ENCODE results near the gene NUTM2A. TPM values are rescaled to one million over a fixed set of nuclear protein-coding genes. Genes with fewer than 3 reads are reported as not detected.
"Not testable (repeated sequence)": the region's sequence is repeated elsewhere in the genome, so short reads cannot be mapped to it uniquely, and the experiment has no call there.

NUTM2A gene
- total and polyA plus RNA-seq, 2 donors (not counting 1 experiment from before 2014, with no cell fraction given), result 0.88 to 0.96 TPM

DNA sequence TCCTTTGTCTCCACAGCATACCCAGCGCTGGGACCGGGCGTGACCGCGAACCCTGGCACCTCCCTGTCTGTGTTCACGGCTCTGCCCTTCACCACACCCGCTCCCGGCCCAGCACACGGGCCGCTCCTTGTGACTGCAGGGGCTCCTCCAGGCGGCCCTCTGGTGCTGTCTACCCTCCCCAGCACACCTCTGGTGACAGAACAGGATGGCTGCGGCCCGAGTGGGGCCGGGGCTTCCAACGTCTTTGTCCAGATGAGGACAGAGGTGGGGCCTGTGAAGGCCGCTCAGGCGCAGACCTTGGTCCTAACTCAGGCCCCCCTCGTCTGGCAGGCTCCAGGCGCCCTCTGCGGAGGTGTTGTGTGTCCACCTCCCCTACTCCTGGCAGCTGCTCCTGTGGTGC, 3.0 kb downstream of the NUTM2A start:
- H3K4me1 ChIP-seq (ENCODE audit: control insufficient read depth in 2 of 2, insufficient read depth in 2 of 2, low read length in 2 of 2); H3K4me3 Mint-ChIP-seq; H2AFZ ChIP-seq (ENCODE audit: insufficient read depth, low read depth, low read length, poor library complexity, severe bottlenecking); H3K4me2 ChIP-seq (replicated peaks; ENCODE audit: low read depth, low read length, poor library complexity, severe bottlenecking); H3K9me3 ChIP-seq (ENCODE audit: control extremely low read depth in 1 of 3, control insufficient read depth in 2 of 3, insufficient read depth in 1 of 3, low read length in 2 of 3); ATAC-seq (ENCODE audit: low read depth); H3K36me3 ChIP-seq (replicated peaks in 1 of 2; ENCODE audit: control extremely low read depth in 1 of 2, control insufficient read depth in 1 of 2, extremely low read depth in 1 of 2, insufficient read depth in 2 of 2, low read length in 1 of 2); H3K27ac Mint-ChIP-seq; CTCF ChIA-PET; H3K4me1 Mint-ChIP-seq; H4K20me1 ChIP-seq (ENCODE audit: control insufficient read depth, insufficient read depth, low read length, poor library complexity, severe bottlenecking); H3K9ac ChIP-seq (ENCODE audit: low read length); DNase-seq; H3K27me3 Mint-ChIP-seq; POLR2A ChIA-PET; H3K27ac ChIP-seq (ENCODE audit: low read length in 2 of 2); H3K4me3 ChIP-seq (ENCODE audit: control extremely low read depth in 1 of 5, extremely low read depth in 1 of 5, insufficient read depth in 1 of 5, low read depth in 2 of 5, low read length in 4 of 5); H3K79me2 ChIP-seq (ENCODE audit: control insufficient read depth, insufficient read depth, low read length); H3K27me3 ChIP-seq (replicated peaks in 1 of 4; ENCODE audit: control extremely low read depth in 1 of 4, control insufficient read depth in 3 of 4, insufficient read depth in 4 of 4, low read length in 3 of 4); H3K9me3 Mint-ChIP-seq (ENCODE audit: insufficient read depth); intact Hi-C loops (cut with micrococcal nuclease): not testable (repeated sequence)
- WGBS (ENCODE audit: insufficient coverage), result no CpG with 5 or more reads among the region's 20 CpGs

DNA sequence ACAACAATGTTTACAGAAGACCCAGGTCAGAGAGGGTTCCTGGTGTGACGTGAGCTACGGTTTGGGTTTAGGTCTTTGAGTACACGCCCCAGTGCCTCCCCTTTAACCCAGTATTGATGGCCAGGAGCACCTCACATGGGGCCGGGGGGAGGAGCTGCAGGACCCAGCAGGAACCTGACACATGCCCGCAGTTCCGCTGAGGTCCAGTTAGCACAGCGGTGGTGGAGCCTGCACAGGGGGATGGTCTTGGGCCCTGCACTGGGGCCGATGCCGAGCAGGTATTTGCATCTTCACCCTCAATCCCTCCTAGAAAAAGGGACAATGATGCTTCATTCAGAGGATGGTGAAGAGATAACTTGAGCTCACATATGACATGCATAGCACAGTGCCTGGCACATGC, 4.0 kb downstream of the NUTM2A start:
- H3K9ac ChIP-seq (ENCODE audit: low read length); POLR2A ChIA-PET; H3K27me3 ChIP-seq (replicated peaks in 1 of 4; ENCODE audit: control extremely low read depth in 1 of 4, control insufficient read depth in 3 of 4, insufficient read depth in 4 of 4, low read length in 3 of 4); H2AFZ ChIP-seq (ENCODE audit: insufficient read depth, low read depth, low read length, poor library complexity, severe bottlenecking); H3K27ac ChIP-seq (ENCODE audit: low read length in 2 of 2); H3K36me3 ChIP-seq (replicated peaks in 1 of 2; ENCODE audit: control extremely low read depth in 1 of 2, control insufficient read depth in 1 of 2, extremely low read depth in 1 of 2, insufficient read depth in 2 of 2, low read length in 1 of 2); H3K9me3 ChIP-seq (ENCODE audit: control extremely low read depth in 1 of 3, control insufficient read depth in 2 of 3, insufficient read depth in 1 of 3, low read length in 2 of 3); H3K4me3 Mint-ChIP-seq; H3K27ac Mint-ChIP-seq; DNase-seq; H3K4me1 Mint-ChIP-seq; H3K79me2 ChIP-seq (ENCODE audit: control insufficient read depth, insufficient read depth, low read length); ATAC-seq (ENCODE audit: low read depth); H3K4me1 ChIP-seq (ENCODE audit: control insufficient read depth in 2 of 2, insufficient read depth in 2 of 2, low read length in 2 of 2); CTCF ChIA-PET; H3K27me3 Mint-ChIP-seq; intact Hi-C loops (cut with micrococcal nuclease); H3K4me3 ChIP-seq (ENCODE audit: control extremely low read depth in 1 of 5, extremely low read depth in 1 of 5, insufficient read depth in 1 of 5, low read depth in 2 of 5, low read length in 4 of 5); H3K4me2 ChIP-seq (replicated peaks; ENCODE audit: low read depth, low read length, poor library complexity, severe bottlenecking); H3K9me3 Mint-ChIP-seq (ENCODE audit: insufficient read depth); H4K20me1 ChIP-seq (ENCODE audit: control insufficient read depth, insufficient read depth, low read length, poor library complexity, severe bottlenecking): not testable (repeated sequence)
- 93% methylated on average over 3 of the region's 9 CpGs for WGBS (ENCODE audit: insufficient coverage)

DNA sequence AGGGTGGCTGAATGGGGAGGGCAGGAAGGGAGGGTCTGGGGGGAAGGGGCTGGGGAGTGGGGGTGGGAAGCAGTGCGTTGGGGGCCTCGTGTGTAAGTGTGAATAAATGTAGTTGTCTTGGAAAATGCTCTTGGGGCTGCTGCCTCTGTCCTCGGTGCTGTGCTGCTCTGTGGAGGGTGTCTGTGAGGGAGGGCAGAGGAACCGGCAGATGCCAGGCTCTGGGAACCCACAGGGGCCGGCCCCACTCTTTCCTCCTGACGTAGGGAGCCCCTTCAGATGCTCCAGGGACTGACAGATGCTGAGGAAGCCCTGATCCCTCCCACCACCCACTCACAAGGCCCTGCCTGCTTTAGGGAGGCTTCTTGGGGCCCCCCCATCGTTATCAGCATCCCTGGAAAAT, 9.6 kb downstream of the NUTM2A start:
- DNase-seq; H3K4me2 ChIP-seq (replicated peaks; ENCODE audit: low read depth, low read length, poor library complexity, severe bottlenecking); H2AFZ ChIP-seq (ENCODE audit: insufficient read depth, low read depth, low read length, poor library complexity, severe bottlenecking); H3K4me1 Mint-ChIP-seq; H3K27me3 ChIP-seq (replicated peaks in 1 of 4; ENCODE audit: control extremely low read depth in 1 of 4, control insufficient read depth in 3 of 4, insufficient read depth in 4 of 4, low read length in 3 of 4); H3K27ac ChIP-seq (ENCODE audit: low read length in 2 of 2); intact Hi-C loops (cut with micrococcal nuclease); H3K9ac ChIP-seq (ENCODE audit: low read length); H3K9me3 Mint-ChIP-seq (ENCODE audit: insufficient read depth); H3K27ac Mint-ChIP-seq; H3K36me3 ChIP-seq (replicated peaks in 1 of 2; ENCODE audit: control extremely low read depth in 1 of 2, control insufficient read depth in 1 of 2, extremely low read depth in 1 of 2, insufficient read depth in 2 of 2, low read length in 1 of 2); POLR2A ChIA-PET; H3K9me3 ChIP-seq (ENCODE audit: control extremely low read depth in 1 of 3, control insufficient read depth in 2 of 3, insufficient read depth in 1 of 3, low read length in 2 of 3); H3K4me1 ChIP-seq (ENCODE audit: control insufficient read depth in 2 of 2, insufficient read depth in 2 of 2, low read length in 2 of 2); H3K79me2 ChIP-seq (ENCODE audit: control insufficient read depth, insufficient read depth, low read length); ATAC-seq (ENCODE audit: low read depth); H4K20me1 ChIP-seq (ENCODE audit: control insufficient read depth, insufficient read depth, low read length, poor library complexity, severe bottlenecking); H3K4me3 ChIP-seq (ENCODE audit: control extremely low read depth in 1 of 5, extremely low read depth in 1 of 5, insufficient read depth in 1 of 5, low read depth in 2 of 5, low read length in 4 of 5); H3K4me3 Mint-ChIP-seq; CTCF ChIA-PET; H3K27me3 Mint-ChIP-seq: not testable (repeated sequence)
- no CpG with 5 or more reads among the region's 7 CpGs for WGBS (ENCODE audit: insufficient coverage)

DNA sequence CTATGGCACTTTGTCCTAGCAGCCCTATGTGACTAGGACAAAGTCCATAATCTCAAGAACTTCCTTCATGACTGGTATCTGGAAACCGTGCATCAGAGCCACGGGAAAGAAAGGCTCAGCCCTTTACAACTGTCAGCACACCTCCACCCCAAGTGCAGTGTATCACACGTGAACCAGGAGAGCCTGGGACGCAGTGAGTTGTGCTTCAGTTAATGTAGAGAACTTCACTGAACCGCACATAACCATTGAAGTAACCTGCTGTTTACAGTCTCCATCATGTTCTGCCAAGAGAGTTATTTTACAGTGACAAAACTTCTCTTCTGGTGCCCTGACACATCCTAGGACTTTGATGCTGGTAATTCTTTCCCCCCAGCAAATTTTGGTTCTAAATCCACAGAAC, 12.0 kb downstream of the NUTM2A start:
- H4K20me1 ChIP-seq (ENCODE audit: control insufficient read depth, insufficient read depth, low read length, poor library complexity, severe bottlenecking); H3K79me2 ChIP-seq (ENCODE audit: control insufficient read depth, insufficient read depth, low read length); ATAC-seq (ENCODE audit: low read depth); DNase-seq; H3K9ac ChIP-seq (ENCODE audit: low read length); H3K27me3 Mint-ChIP-seq; H3K9me3 ChIP-seq (ENCODE audit: control extremely low read depth in 1 of 3, control insufficient read depth in 2 of 3, insufficient read depth in 1 of 3, low read length in 2 of 3); CTCF ChIA-PET; H3K27me3 ChIP-seq (replicated peaks in 1 of 4; ENCODE audit: control extremely low read depth in 1 of 4, control insufficient read depth in 3 of 4, insufficient read depth in 4 of 4, low read length in 3 of 4); H2AFZ ChIP-seq (ENCODE audit: insufficient read depth, low read depth, low read length, poor library complexity, severe bottlenecking); H3K4me2 ChIP-seq (replicated peaks; ENCODE audit: low read depth, low read length, poor library complexity, severe bottlenecking); H3K4me3 Mint-ChIP-seq; POLR2A ChIA-PET; H3K4me1 ChIP-seq (ENCODE audit: control insufficient read depth in 2 of 2, insufficient read depth in 2 of 2, low read length in 2 of 2); intact Hi-C loops (cut with micrococcal nuclease); H3K9me3 Mint-ChIP-seq (ENCODE audit: insufficient read depth); H3K36me3 ChIP-seq (replicated peaks in 1 of 2; ENCODE audit: control extremely low read depth in 1 of 2, control insufficient read depth in 1 of 2, extremely low read depth in 1 of 2, insufficient read depth in 2 of 2, low read length in 1 of 2); H3K4me3 ChIP-seq (ENCODE audit: control extremely low read depth in 1 of 5, extremely low read depth in 1 of 5, insufficient read depth in 1 of 5, low read depth in 2 of 5, low read length in 4 of 5); H3K27ac Mint-ChIP-seq; H3K27ac ChIP-seq (ENCODE audit: low read length in 2 of 2); H3K4me1 Mint-ChIP-seq: not testable (repeated sequence)
- WGBS (ENCODE audit: insufficient coverage), result 100% methylated on average over 1 of the region's 5 CpGs

All from B cell (primary cell).